IPS DF 4.7 (cell line): ENCODE results near the gene MTF1.

Source experiments
- DNase-seq: peaks from one replicate; pipeline ENCODE4 v3.0.0-alpha.2; 2013; ENCODE audit warnings: low spot score; ENCODE audit errors: extremely low read depth

Gene MTF1

DNA sequence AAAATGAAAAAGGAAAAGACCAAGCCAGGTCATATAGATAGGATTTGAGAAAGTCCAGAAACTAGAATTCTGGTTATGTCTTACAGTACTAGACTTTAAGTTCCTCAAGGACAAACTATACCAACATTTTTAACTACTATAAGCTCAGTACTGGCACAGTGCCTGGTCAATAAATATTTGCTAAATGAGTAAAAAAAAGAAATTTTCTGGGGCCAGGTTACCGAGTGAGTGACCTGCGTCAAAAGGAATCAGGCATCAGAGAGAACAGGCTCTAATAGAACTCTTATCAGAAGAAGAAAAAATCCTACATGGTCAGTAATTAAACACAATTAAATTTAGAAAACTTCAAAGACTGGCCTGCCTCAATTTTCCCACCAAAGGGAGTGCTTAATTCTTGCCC, 27.6 kb downstream of the MTF1 start:
- no peak for DNase-seq

DNA sequence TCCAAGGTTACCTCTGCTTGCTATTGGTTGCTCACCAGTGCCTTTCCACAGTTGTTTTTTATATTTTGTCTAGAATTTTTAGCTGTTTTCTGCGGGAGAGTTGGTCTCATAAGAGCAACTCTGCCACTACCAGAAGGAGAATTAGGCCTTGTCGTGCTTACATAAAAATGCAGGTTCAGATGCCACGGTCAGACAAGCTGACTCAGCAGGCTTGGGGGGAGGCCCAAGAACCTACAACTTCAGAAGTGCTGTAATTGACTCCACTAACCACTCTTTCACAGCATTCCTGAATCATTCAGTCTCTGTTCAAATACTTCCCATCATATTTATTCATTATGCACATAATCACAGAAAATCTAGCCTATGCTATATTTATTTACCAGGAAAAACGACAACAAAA, 28.3 kb downstream of the MTF1 start:
- DNase-seq: no peak

DNA sequence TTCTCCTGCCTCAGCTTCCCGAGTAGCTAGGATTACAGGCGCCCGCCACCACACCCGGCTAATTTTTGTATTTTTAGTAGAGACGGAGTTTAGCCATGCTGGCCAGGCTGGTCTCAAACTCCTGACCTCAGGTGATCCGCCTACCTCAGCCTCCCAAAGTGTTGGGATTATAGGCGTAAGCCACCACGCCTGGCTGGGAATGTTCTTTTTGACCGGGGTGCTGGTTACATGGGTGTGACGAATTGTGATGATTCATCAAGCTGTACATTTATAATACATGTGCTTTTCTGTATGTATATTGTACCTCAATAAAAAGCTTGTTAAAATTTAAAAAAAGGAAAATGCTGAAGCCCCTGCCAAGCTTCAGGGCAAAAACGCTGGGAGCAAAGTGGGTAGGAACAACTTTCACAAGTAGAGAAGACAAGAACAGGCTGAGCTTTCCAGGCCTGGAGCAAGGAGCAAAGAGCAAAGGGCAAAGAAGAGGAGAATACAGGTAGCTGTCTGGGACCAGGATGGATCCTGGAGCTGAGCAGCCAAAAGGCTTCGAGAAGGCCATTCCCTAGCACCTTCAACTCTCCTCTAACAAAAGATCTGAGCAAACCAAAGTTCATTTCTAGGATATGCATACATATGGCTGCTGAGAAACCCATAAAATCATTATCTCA, 30.9 kb downstream of the MTF1 start:
- no peak for DNase-seq

DNA sequence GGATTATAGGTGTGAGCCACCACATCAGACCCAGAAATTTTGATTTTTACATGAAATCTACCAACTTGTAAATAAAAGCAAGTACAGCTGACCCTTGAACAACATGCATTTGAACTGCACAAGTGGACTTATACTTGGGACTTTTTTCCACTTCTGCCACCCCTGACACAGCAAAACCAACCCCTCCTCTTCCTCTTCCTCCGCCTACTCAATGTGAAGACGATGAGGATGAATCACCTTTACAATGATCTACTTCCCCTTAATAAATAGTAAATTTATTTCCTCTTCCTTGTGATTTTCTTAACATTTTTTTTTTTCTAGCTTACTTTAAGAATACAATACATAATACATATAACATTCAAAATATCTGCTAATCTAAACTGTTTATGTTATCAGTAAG, 33.9 kb downstream of the MTF1 start:
- no peak for DNase-seq

DNA sequence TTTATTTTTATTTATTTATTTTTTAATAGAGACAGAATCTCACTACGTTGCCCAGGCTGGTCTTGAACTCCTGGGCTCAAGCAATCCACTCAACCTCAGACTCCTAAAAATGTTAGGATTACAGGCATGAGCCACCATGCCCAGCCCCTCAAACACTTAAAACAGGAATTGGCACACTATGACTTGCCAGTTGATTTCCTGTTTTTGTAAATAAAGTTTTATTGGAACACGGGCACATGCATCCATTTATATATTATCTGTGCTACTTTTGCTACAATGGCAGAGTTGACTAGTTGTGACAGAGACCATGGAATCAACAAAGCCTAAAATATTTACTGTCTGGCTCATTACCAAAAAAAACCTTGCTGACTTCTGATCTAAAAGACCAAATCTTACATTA, 35.4 kb downstream of the MTF1 start:
- DNase-seq: no peak

DNA sequence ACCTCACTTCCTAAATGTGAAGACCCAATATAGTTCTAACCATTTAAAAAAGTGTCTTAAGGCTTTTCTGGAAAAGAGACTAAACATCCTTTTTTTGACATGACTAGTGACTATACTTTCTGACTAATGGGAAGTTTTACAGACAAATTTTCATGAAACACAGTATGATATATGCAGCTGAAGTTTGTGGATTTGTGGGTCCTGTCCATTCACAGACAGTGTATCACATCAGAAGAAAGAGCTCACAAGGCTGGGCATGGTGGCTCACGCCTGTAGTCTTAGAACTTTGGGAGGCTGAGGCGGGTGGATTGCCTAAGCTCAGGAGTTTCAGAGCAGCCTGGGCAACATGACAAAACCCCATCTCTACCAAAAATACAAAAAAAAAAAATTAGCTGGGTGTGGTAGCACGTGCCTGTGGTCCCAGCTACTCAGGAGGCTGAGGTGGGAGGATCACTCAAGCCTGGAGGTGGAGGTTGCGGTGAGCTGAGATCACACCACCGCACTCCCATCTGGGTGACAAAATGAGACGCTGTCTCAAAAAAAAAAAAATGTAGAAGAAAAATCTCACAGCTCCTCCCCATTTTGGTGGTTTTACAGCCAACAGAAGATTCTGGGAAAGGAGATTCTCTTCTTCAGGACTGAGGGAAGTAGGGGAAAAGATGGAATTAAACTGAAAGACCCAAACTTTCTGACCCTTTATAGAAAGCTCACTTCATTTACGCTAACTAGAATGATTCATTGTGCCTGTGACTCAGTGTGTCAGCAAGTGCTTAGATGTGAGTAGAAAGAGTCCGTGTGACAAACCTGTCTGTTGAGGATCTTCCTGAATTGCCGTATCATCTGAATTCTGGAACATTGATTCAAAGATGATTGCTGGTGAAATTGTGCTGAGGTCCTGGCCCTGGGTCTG, 36.2 kb downstream of the MTF1 start:
- DNase-seq: no peak

DNA sequence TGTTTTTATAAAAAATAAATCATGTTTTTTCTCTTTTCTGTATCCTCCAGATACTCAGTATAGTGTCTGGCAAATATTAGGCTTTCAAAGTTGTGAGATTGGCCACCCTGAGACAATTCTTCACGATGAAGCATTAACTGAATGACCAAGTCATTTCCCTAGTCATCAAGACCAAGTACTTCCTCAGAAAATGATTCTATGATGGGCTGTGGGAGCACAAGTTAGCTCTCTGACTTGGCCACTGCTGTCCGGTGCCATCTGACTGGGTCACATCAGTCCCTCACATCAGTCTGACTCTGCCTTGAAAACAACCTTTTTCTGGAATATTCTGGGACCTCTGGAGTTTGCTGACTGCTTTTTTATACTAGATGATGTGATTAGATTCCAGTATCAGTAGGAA, 37.9 kb downstream of the MTF1 start:
- DNase-seq: no peak

DNA sequence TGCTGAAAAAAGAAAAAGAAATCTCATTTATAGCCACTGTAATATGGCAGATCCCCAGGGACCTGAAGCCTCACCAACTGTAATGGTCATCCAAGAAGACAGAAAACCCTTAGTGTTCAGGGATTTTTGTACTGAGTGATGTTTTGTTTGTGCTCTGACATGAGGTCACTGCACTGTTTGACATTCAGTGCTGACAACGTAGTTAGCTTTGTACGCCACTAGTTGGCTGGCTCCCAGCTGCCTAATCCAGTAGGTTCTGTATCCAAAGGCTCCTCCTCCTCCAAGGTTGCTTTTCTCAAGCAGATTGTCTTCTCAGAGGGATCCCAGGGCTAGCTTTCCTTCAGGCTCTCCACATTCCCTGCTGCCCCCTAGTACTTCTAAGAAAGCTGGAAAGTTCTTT, 41.9 kb downstream of the MTF1 start:
- DNase-seq: no peak

DNA sequence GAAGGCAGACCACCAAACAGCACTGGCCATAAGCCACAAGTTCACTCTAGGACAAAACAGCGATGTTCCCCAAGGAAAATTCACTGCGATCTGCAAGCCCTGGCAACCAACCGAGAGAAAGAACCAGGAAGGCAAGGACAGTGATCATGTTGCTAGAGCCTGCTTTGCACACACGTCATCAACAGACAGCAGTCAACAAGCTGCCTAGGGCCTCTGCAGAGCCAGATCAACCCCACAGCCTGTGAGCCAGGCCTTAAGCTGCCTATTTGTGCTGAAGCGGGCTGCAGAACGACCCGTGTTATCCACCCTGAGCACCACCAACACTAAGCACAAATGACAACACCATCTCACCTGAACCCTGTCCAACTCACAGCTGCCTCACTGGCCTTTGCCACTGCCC, 45.1 kb downstream of the MTF1 start:
- DNase-seq: no peak

DNA sequence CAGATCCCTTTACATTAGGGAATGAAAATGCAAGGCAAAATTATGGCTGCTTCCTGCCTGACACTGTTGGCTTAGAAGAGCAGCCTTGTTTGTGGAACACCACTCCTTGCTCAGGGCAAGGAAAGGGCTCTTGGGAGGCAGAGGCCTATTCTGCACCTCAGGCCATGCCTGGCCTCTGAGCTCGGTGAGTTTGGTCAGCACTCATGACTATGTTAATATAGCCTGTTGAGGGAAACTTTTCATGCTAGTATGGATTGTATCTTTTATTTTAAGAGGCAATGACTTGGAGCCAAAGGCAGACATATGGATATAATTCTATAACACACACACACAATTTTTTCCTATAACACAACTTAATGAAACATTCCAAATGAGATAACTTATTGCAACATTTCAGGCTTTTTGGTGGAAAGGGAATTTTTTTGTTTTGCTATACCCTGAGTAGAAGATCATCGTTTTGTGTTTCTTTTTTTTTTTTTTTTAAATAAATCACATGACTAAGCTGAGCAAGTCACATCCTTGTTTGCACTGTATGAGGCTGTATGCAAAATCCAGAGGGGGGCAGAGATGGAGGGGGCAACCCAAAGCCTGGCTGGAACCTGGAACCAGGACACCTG, 45.8 kb downstream of the MTF1 start:
- DNase-seq: no peak

DNA sequence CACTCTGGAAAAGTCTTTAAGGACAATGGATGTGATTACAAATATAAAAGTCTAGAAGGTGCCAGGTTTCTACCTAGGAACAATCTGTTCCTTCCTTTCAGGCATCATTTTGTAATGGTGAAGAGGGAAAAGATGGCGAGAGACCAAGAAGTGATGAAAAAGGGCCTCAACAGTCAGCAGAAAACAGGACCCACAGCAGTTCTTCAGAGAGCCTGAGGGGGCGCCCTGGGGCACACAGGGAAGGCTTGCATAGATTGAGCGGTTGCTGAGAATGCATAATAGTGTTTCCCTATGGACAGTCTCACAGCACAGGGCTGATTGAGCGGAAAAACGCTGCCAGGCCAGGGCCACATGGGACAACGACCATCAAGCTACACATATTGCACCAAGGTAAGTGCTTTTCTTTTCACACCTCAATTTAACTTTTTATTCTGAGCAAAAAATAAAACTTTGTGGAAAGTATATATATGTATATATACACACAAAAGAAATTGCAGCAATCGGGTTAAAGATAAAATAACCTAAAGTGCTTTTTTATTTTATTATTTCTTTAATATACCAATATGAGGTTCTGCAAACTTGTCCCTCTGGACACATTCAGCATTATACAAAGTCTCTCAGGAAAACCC, 48.3 kb downstream of the MTF1 start:
- DNase-seq: no peak

DNA sequence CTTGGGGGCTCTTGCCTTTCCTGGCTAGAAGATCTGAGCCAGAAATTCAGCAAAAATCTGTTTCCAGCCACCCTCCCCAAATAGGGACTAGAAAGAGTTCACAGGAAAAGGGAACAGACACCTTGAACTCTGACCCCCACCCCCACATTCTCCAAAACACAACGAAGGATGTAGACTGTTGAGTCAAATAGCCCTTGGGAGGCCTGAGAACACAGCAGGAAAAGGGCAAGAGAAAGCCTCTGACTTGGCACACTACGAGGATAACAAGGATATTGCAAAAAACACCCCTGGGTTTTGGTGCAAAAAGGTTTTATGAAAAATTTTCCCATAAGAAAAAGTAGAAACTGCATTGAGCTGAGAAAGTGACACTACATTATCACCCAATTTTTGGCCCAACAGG, 49.5 kb downstream of the MTF1 start:
- DNase-seq: no peak

DNA sequence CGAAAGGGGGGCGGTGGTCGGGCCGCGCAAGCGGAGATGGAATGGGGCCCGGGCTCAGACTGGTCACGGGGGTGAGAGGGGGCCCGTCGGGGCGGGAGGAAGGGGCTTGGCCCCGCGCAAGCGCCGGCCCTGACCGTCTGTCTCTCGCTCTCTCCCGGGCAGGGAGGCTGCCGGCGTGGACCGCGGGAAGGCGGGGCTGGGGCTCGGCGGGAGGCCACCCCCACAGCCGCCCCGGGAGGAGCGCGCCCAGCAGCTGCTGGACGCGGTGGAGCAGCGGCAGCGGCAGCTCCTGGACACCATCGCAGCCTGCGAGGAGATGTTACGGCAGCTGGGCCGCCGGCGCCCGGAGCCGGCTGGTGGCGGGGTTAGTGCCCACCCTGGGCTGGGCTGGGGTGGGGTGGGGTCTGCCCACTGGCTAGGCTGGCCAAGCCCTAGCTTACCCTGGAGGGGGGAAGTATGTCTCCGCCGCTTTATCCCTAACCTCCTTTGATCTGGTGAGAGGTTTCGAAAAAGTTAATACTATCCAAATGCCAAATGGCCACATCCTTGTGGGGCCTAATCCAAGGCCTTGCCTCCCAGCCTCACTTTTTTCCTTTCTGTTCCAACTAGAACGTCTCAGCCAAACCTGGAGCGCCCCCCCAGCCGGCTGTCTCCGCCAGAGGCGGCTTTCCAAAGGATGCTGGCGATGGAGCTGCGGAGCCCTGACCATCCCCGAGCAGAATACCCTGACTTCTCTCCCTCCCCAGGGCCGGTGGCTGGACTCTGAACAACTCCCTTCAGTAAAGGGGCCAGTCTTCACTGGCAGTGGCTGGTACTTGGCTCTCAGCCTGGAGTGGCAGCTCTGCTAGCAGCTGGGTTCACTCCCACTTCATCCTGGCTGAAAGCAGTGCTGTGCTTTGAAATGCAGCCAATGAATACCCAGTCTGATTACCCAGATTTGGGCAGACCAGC, 50.7 kb downstream of the MTF1 start:
- DNase-seq: no peak

DNA sequence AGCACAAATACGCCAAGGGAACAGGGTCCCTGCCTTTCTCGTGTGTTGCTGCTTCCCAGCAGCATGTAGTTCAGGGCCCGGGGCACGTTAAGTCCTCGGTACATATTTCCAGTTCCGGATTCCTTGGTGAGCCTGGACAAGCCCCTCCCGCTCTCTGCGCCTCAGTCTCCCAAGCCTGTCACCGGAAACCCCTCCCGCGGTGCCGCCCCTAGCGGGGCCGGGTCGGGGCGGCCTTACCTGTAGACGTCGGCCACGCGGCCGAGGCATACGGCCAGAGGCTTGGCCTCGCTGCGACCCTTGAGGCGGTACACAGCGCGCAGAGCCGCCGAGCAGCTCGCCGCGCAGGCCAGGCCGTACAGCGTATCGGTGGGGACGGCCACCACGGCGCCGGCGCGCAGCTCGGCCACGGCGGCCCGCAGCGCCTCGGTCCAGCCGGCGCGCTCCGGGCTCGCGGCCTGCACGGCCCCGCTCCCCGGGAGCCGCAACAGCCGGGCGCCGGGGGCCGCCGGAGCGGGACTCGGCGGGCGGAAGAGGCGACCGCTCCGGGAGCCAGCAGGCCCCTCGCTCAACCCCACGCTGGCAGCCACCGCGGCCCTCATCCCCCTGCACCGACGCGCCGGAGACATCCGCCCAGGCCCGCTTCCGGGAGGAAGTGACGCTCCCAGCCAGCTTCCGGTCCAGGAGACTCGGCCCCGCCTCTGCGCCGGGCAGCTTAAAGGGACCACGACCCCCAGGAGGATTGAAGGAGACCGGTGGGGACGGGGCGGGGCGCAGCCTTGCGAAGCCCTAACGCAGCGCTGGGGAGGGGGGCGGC, 51.6 kb downstream of the MTF1 start, which contains the start of the genes C1orf122 and YRDC:
TSS of gene C1orf122 (plus strand) at position 236 of the 814 bp plus-strand sequence. CDS start 615 bp downstream, outside the sequence.
TSS of gene YRDC (minus strand) at position 654 of the 814 bp plus-strand sequence. CDS start at position 626, 28 bp downstream.
- DNase-seq: peak; percentile 76

DNA sequence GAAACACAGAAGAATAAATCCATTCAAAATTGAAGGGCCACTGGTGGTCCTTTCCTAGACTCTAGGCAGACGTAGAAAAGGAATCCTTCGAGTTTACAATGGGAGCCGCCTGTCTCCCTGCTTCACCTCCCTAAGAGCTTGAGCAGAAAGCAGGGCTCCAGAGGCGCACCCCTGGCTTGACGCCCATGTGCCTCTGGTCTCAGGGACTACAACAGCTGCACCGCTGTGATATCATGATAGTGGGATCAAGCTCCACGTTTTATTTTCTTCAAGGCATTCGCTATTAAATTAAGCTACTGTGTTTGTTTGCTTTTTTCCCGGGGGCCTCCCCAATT, 52.2 kb downstream of the MTF1 start:
- no peak for DNase-seq

DNA sequence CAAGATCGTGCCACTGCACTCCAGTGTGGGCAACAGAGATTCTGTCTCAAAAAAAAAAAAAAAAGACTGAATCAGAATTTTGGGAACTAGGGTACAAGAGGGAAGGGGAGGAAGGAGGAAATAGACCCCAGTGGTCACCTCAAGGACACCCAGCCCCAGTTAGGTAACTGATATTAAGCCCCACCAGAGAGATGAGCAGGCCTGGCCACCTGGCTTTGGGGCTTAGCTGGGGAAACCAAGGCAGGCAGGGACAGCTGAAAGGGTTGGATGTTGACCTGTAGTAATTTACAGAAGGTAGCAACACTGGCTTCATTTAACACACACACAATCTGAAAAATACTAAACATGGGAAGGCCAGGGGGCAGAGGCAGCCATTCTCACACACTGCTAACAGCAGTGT, 57.0 kb downstream of the MTF1 start:
- no peak for DNase-seq

DNA sequence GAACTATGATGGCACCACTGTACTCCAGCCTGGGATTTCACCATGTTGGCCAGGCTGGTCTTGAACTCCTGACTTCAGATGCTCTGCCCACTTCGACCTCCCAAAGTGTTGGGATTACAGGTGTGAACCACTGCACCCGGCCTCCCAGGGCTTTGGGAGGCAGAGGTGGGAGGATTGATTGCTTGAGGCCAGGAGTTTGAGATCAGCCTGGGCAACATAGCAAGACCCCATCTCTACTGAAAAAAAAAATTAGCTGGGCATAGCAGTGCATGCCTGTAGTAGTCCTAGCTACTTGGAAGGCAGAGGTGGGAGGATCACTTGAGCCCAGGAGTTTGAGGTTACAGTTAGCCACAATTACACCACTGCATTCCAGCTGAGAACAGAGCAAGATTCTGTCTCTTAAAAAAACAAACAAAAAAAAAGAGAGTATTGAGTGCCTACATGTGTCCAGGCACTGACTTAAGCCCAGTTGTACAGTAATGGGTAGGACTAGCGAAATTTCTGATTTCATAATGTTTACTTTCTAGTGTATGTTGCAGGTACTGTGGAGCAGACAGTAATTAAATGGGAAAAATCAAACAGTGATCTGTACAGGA, 61.5 kb downstream of the MTF1 start:
- DNase-seq: no peak

DNA sequence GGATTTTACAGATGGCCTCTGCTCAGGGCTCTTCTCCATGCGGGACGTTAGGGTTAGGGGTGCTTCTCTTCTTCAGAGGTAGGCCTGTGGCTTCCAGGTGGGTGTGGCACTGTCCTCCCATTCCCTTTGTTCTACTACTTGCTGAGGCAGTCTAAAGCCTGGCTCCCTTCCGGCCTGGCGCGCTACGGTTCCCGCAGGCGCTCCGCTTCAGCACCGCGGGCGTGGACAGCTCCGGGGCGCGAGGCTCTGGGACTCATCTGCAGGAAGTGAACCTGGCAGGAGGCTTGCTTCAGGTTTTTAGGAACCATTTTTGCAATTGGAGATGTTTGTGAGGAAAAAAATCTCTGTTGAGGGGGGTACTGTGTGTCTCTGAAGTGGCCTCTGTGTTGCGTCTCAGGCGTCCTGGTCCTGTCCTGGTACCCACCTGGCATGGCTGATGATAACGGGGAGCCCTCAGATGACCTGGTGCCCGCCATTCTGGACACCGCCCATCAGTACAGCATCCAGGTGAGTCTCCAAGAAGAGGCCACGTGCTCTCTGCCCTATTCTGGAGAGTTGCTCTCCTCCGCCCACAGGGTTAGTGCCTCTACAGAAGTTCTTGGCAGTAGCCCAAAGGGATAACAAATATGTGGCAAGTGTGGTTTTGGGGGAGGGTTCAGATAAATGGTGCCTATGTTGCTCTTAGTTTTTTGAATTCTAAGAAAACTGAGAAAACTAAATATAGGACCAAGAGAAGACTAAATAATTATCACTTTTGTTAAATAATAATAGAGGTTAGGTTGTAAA, 63.9 kb downstream of the MTF1 start:
- no peak for DNase-seq
